ENCODE results near the gene BLTP3B.
A peak's percentile ranks its signal among the peaks of the same experiment; 100 is the strongest.

DNA sequence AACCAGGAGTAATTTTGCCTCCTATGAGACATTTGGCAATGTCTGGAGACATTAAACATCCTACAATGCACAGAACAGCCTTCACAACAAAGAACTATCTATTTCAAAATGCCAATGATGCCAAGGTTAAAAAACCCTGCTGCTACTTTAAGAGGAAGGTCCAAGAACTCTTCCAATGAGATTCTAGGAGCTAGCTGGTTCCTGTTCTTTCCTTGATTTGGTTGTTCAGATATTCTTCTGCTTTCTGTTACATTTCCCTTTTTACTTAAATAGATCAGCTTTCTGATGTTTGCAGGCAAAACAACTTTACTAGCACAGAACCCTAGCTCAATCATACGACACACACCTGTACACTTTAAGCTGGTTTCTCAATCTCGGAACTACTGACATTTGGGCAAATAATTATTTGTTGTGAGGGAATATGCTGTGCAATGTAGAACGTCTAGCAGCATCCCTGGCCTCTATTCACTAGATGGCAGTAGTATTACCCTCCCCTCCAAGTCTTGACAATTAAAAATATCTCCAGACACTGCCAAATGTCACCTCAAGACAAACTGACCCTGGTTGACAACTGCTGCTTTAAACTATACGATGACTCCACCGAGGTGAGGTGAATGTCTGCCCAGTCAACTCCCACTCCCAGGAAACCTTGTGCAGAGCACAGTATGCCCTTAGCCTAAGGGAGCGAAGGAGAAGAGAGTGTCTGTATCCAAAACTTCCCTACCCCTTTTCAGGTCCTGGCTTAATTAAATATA is 4.4 kb downstream of the BLTP3B start:
- TF ChIP-seq, protein P1, sequence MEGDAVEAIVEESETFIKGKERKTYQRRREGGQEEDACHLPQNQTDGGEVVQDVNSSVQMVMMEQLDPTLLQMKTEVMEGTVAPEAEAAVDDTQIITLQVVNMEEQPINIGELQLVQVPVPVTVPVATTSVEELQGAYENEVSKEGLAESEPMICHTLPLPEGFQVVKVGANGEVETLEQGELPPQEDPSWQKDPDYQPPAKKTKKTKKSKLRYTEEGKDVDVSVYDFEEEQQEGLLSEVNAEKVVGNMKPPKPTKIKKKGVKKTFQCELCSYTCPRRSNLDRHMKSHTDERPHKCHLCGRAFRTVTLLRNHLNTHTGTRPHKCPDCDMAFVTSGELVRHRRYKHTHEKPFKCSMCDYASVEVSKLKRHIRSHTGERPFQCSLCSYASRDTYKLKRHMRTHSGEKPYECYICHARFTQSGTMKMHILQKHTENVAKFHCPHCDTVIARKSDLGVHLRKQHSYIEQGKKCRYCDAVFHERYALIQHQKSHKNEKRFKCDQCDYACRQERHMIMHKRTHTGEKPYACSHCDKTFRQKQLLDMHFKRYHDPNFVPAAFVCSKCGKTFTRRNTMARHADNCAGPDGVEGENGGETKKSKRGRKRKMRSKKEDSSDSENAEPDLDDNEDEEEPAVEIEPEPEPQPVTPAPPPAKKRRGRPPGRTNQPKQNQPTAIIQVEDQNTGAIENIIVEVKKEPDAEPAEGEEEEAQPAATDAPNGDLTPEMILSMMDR (conservative IDR thresholded peaks at IDR 0.05): peak; percentile 61
- TF ChIP-seq ZFX (IDR thresholded peaks at IDR 0.05): no peak
